GM13977 (cell line): ENCODE data around the gene NR1H4.

ENCODE experiments used
- DNase-seq: peaks from one replicate; pipeline ENCODE4 v3.0.0; 2012; ENCODE audit warnings: low spot score
- CTCF ChIP-seq: IDR thresholded peaks from 2 replicates; pipeline ENCODE4 v1.5.1; 2012; ENCODE audit warnings: mild to moderate bottlenecking, control low read depth; ENCODE audit not compliant: insufficient read depth; ENCODE audit errors: extremely low read depth, missing control alignments
- in situ Hi-C: fragments of 300-500 bp; cut with MboI; formaldehyde crosslinking; loops from one replicate; pipeline ENCODE4 v1.12.0; 2022; ENCODE audit warnings: low sequenced_read_pairs, low pct_unique_long_range_greater_than_20kb, mixed read lengths, inconsistent platforms; ENCODE audit not compliant: unreplicated experiment

Gene NR1H4

GRCh38 chr12:100515968-100516367 is 42.3 kb downstream of the NR1H4 start:
- no peak for DNase-seq
- TF ChIP-seq CTCF: no peak
- in situ Hi-C loops: no loop called here

- no peak for DNase-seq
- TF ChIP-seq CTCF: no peak
- in situ Hi-C loops: no loop called here
Observed at GRCh38 chr12:100518376-100518775, 44.7 kb downstream of the NR1H4 start.

- no peak for DNase-seq
- in situ Hi-C loops: no loop called here
- TF ChIP-seq CTCF: no peak
Observed at GRCh38 chr12:100520048-100520769, 46.5 kb downstream of the NR1H4 start.

GRCh38 chr12:100521958-100522357 is 48.3 kb downstream of the NR1H4 start:
- no peak for TF ChIP-seq CTCF
- no peak for DNase-seq
- in situ Hi-C loops: no loop called here

GRCh38 chr12:100528034-100528433 is 54.4 kb downstream of the NR1H4 start:
- DNase-seq: no peak
- in situ Hi-C loops: no loop called here
- TF ChIP-seq CTCF: no peak

GRCh38 chr12:100528471-100529127 is 54.9 kb downstream of the NR1H4 start:
- DNase-seq: no peak
- in situ Hi-C loops: no loop called here
- no peak for TF ChIP-seq CTCF
